ENCODE data around the gene XRCC3. TPM values are rescaled to one million over a fixed set of nuclear protein-coding genes. Genes with fewer than 3 reads are reported as not detected.

Gene XRCC3
- total RNA-seq, 1 experiment from 2014 or later, result 46.7 TPM

- TF ChIP-seq SP1 (CRISPR knock-in tag; conservative IDR thresholded peaks at IDR 0.05), result no peak
- TF ChIP-seq, protein P1, sequence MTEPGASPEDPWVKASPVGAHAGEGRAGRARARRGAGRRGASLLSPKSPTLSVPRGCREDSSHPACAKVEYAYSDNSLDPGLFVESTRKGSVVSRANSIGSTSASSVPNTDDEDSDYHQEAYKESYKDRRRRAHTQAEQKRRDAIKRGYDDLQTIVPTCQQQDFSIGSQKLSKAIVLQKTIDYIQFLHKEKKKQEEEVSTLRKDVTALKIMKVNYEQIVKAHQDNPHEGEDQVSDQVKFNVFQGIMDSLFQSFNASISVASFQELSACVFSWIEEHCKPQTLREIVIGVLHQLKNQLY (CRISPR knock-in tag; IDR thresholded peaks at IDR 0.05), result no peak
- no peak for TF ChIP-seq SMAD3 (CRISPR knock-in tag; IDR thresholded peaks at IDR 0.05; ENCODE audit: borderline replicate concordance)
- no peak for TF ChIP-seq NFATC4 (CRISPR knock-in tag; IDR thresholded peaks at IDR 0.05)
- no peak for TF ChIP-seq GRHL2 (CRISPR knock-in tag; IDR thresholded peaks at IDR 0.05; ENCODE audit: insufficient replicate concordance, severe bottlenecking)
Observed at GRCh38 chr14:103733651-103734050, 18.4 kb upstream of the XRCC3 start (continued).

DNA sequence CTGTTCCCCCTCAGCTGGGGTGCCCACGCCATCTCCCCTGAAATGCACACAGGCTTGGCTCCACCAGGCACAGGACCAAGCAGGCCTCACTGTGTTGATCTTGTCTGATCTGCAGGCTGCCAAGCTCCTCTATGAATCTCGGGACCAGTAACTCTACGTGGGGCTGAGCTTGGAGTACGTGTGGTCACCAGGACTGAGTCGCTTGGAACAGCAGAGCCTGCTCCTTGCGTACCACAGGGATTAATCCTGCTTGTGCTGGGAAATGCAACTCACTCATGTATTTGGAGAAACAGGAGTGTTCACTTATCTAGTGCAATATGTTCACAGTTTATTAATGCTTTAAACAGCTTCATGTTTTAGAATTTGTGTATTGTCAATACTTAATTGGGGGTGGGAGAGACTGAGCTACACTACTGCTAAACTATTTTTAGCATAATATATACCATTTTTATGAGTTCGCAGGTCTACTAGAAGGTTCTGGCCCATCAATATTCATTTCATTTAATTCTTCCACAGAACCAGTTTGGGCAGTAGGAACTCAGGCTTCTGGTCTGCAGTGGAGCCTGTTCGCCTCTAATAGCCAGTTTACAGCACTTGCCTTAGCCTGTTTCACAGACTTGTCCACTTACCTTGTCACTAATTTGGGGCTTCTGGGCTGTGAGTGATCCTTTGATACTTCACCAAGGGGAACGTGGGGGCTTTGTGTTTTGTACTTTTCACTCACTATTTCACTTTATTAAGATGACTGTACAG lies 17.8 kb upstream of the XRCC3 start:
- DNase-seq (ENCODE audit: low spot score) (no peak), ATAC-seq (no peak)
- no peak overlapping the region for H3K4me3 Mint-ChIP-seq
- no peaks in the 10 kb centered on the region for H3K27me3 Mint-ChIP-seq (ENCODE audit: low read depth)
- H3K9me3 Mint-ChIP-seq, result no peaks in the 10 kb centered on the region
- H3K36me3 Mint-ChIP-seq, result peaks cover 20% of the 10 kb centered on the region
- ChIA-PET POLR2A (no interaction called here), CTCF (interaction anchor here (1.1 to 1.2 kb wide), 2 partner anchors 18 to 168 kb away, joined by 3 read pairs; partner anchors contain the start of genes XRCC3 and ZFYVE21)
- H3K27ac Mint-ChIP-seq, result peak overlapping the region; percentile 14; the same call in 1 of the 2 replicates
- H3K4me1 Mint-ChIP-seq, result no peaks in the 10 kb centered on the region
- TF ChIP-seq MYBL2 (CRISPR knock-in tag; IDR thresholded peaks at IDR 0.05) (no peak), KAT7 (CRISPR knock-in tag; IDR thresholded peaks at IDR 0.05; ENCODE audit: borderline replicate concordance) (no peak), GRHL2 (CRISPR knock-in tag; IDR thresholded peaks at IDR 0.05; ENCODE audit: insufficient replicate concordance, severe bottlenecking) (no peak)
- TF ChIP-seq, protein P2, sequence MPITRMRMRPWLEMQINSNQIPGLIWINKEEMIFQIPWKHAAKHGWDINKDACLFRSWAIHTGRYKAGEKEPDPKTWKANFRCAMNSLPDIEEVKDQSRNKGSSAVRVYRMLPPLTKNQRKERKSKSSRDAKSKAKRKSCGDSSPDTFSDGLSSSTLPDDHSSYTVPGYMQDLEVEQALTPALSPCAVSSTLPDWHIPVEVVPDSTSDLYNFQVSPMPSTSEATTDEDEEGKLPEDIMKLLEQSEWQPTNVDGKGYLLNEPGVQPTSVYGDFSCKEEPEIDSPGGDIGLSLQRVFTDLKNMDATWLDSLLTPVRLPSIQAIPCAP (CRISPR knock-in tag; IDR thresholded peaks at IDR 0.05), result no peak

- ChIA-PET POLR2A (interaction anchor here (0.5 kb wide), 1 partner anchor 136 kb away, joined by 3 read pairs; no protein-coding TSS in a partner anchor), CTCF (interaction anchor here (1.1 kb wide), 1 partner anchor 17 kb away, joined by 3 read pairs; the partner anchor contains the start of genes XRCC3 and ZFYVE21)
- Mint-ChIP-seq H3K4me3 (no peak overlapping the region), H3K27me3 (ENCODE audit: low read depth) (no peaks in the 10 kb centered on the region), H3K4me1 (no peaks in the 10 kb centered on the region), H3K9me3 (no peaks in the 10 kb centered on the region), H3K36me3 (peaks cover 20% of the 10 kb centered on the region), H3K27ac (no peak overlapping the region)
- DNase-seq (ENCODE audit: low spot score) (no peak), ATAC-seq (no peak)
- TF ChIP-seq GABPB1 (CRISPR knock-in tag; IDR thresholded peaks at IDR 0.05) (no peak), ARID4B (CRISPR knock-in tag; IDR thresholded peaks at IDR 0.05; ENCODE audit: borderline replicate concordance) (no peak), TEAD4 (CRISPR knock-in tag; IDR thresholded peaks at IDR 0.05) (no peak), ZNF219 (CRISPR knock-in tag; IDR thresholded peaks at IDR 0.05; ENCODE audit: borderline replicate concordance) (no peak), MXD4 (CRISPR knock-in tag; IDR thresholded peaks at IDR 0.05; ENCODE audit: borderline replicate concordance) (no peak), HMGA2 (CRISPR knock-in tag; IDR thresholded peaks at IDR 0.05) (no peak), CREM (CRISPR knock-in tag; IDR thresholded peaks at IDR 0.05) (no peak)
- TF ChIP-seq, protein P3, sequence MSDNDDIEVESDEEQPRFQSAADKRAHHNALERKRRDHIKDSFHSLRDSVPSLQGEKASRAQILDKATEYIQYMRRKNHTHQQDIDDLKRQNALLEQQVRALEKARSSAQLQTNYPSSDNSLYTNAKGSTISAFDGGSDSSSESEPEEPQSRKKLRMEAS (CRISPR knock-in tag; IDR thresholded peaks at IDR 0.05), result no peak
- TF ChIP-seq, protein P1 (CRISPR knock-in tag; IDR thresholded peaks at IDR 0.05), result no peak
Observed at GRCh38 chr14:103731916-103732867, 16.9 kb upstream of the XRCC3 start.

All from WTC11 (cell line).